HepG2 (cell line): ENCODE results near the gene BTAF1. TPM values are rescaled to one million over a fixed set of nuclear protein-coding genes. Genes with fewer than 3 reads are reported as not detected.

Experiments used
- ATAC-seq: fragments of 200-7000 bp; cut with Tn5 transposase; 3 replicates; pipeline ENCODE4 v1.9.1; 2020; ENCODE audit warnings: mild to moderate bottlenecking, moderate library complexity
- BruUV-seq: library from RNA; stranded (reverse); fragments of 400-500 nt; replicated peaks from 2 replicates; lab custom pipeline; 2021; lab: Mats Ljungman, UMichigan
- CTCF ChIA-PET: fragments of 300-600 bp; formaldehyde crosslinking; extraction: SDS; loops from one replicate; lab custom pipeline; 2021; ENCODE audit warnings: low total read pairs, inconsistent platforms, low intra/inter-chr PET ratio; lab: Yijun Ruan, JAX
- POLR2A ChIA-PET: fragments of 350-600 bp; sonication (Branson Sonifier 250); formaldehyde crosslinking; loops from one replicate; lab custom pipeline; 2020; ENCODE audit warnings: antibody characterized with exemption, inconsistent platforms; lab: Yijun Ruan, JAX
- DNase-seq: peaks from one replicate; pipeline ENCODE4 v3.0.0-alpha.2; 2015; ENCODE audit warnings: low spot score
- FAIRE-seq: peaks from 3 replicates; lab custom pipeline; 2011; peaks lifted over from hg19 to GRCh38; lab: Jason Lieb, UNC
- H2AFZ ChIP-seq: one replicate; pipeline ENCODE4 v1.6.1; 2011; ENCODE audit warnings: low read length, inconsistent platforms
- H3K27ac ChIP-seq: fragments of 300-600 bp; 3 replicates; pipeline ENCODE4 v1.8.0; 2011; ENCODE audit warnings: mixed run types, mild to moderate bottlenecking, mixed read lengths, low read length, inconsistent platforms; ENCODE audit not compliant: insufficient read depth; ENCODE audit errors: extremely low read length
- H3K27me3 ChIP-seq, 2 experiments: fragments of 200-600 bp in 1 of 2; 2 replicates in 1 of 2; 3 replicates in 1 of 2; pipeline versions ENCODE4 v1.6.0 to v1.8.0; 2011; ENCODE audit warnings: low read length in 2 of 2, mild to moderate bottlenecking in 2 of 2, moderate library complexity in 2 of 2, inconsistent platforms in 1 of 2; ENCODE audit not compliant: insufficient read depth in 2 of 2, control insufficient read depth in 1 of 2
- H3K36me3 ChIP-seq, 2 experiments: fragments of 200-600 bp in 1 of 2; replicated peaks in 1 of 2; 2 replicates in 1 of 2; 3 replicates in 1 of 2; pipeline versions ENCODE4 v1.5.1 to v1.8.0; 2011; ENCODE audit warnings: low read length in 2 of 2, inconsistent platforms in 1 of 2; ENCODE audit not compliant: insufficient read depth in 2 of 2, control insufficient read depth in 1 of 2
- H3K4me1 ChIP-seq: 2 replicates; pipeline ENCODE4 v1.5.1; 2012; ENCODE audit warnings: low read length, inconsistent platforms; ENCODE audit not compliant: insufficient read depth
- H3K4me2 ChIP-seq: 2 replicates; pipeline ENCODE4 v1.6.0; 2011; ENCODE audit warnings: low read depth, low read length, inconsistent platforms
- H3K4me3 ChIP-seq, 3 experiments: fragments of 200-600 bp in 1 of 3; sonication (generic), shearing (Covaris generic) in 1 of 3; replicated peaks in 1 of 3; 2 replicates each; pipeline ENCODE4 v1.5.1; 2011 to 2016; ENCODE audit warnings: low read length in 3 of 3, inconsistent platforms in 2 of 3, low read depth in 2 of 3, mild to moderate bottlenecking in 2 of 3, control low read depth in 1 of 3, mixed read lengths in 1 of 3; ENCODE audit not compliant: insufficient read depth in 1 of 3
- H3K79me2 ChIP-seq: one replicate; pipeline ENCODE4 v1.6.1; 2011; ENCODE audit warnings: low read length, inconsistent platforms; ENCODE audit not compliant: insufficient read depth
- H3K9ac ChIP-seq: 2 replicates; pipeline ENCODE4 v1.6.0; 2011; ENCODE audit warnings: mild to moderate bottlenecking, low read depth, low read length, inconsistent platforms; ENCODE audit not compliant: insufficient read depth
- H3K9me3 ChIP-seq: 2 replicates; pipeline ENCODE4 v1.5.1; 2012; ENCODE audit warnings: mild to moderate bottlenecking, low read length
- H4K20me1 ChIP-seq: 2 replicates; pipeline ENCODE4 v1.6.0; 2011; ENCODE audit warnings: inconsistent platforms, mild to moderate bottlenecking, low read length, moderate library complexity; ENCODE audit not compliant: insufficient read depth
- CCAR2 ChIP-seq: fragments of 200-400 bp; formaldehyde crosslinking; optimal IDR thresholded peaks from 2 replicates; pipeline ENCODE3; 2018; ENCODE audit warnings: low read depth, mild to moderate bottlenecking, low read length, moderate library complexity
- FOSL2 ChIP-seq: sonication (generic); formaldehyde crosslinking; IDR thresholded peaks from 2 replicates; pipeline ENCODE4 v1.4.0; 2020; ENCODE audit warnings: missing genetic modification reagents
- FOXA1 ChIP-seq, 2 experiments: fragments of 450-650 bp in 1 of 2; sonication (generic) in 1 of 2; formaldehyde crosslinking in 1 of 2; IDR thresholded peaks; 2 replicates each; pipeline versions ENCODE4 v1.4.0 to v1.6.1; 2016 to 2020; ENCODE audit warnings: missing genetic modification reagents in 1 of 2
- FOXP1 ChIP-seq, 2 experiments: fragments of 450-650 bp in 1 of 2; IDR thresholded peaks; 2 replicates each; pipeline ENCODE4 v1.6.1; 2017 to 2018; ENCODE audit warnings: antibody characterized with exemption in 1 of 2
- GATAD2A ChIP-seq: IDR thresholded peaks from 2 replicates; pipeline ENCODE4 v1.6.1; 2016
- PHB2 ChIP-seq: fragments of 450-650 bp; IDR thresholded peaks from 2 replicates; pipeline ENCODE4 v1.6.1; 2018; ENCODE audit not compliant: partially characterized antibody
- RCOR2 ChIP-seq: IDR thresholded peaks from 2 replicates; pipeline ENCODE4 v1.6.1; 2016; ENCODE audit warnings: missing biosample characterization, missing genetic modification reagents
- U2AF2 ChIP-seq: fragments of 200-400 bp; formaldehyde crosslinking; IDR thresholded peaks from 2 replicates; pipeline ENCODE4 v1.6.1; 2017; ENCODE audit warnings: low read depth, mild to moderate bottlenecking, low read length
- ZBTB38 ChIP-seq: sonication (generic); formaldehyde crosslinking; IDR thresholded peaks from 2 replicates; pipeline ENCODE4 v1.5.1; 2020; ENCODE audit warnings: mild to moderate bottlenecking, missing genetic modification reagents
- ZBTB42 ChIP-seq: sonication (generic); formaldehyde crosslinking; IDR thresholded peaks from 2 replicates; pipeline ENCODE4 v1.5.0; 2020; ENCODE audit warnings: mild to moderate bottlenecking, missing genetic modification reagents
- ZNF124 ChIP-seq: sonication (generic); formaldehyde crosslinking; IDR thresholded peaks from 2 replicates; pipeline ENCODE4 v1.4.0; 2020; ENCODE audit warnings: missing genetic modification reagents
- ZNF432 ChIP-seq: sonication (generic); formaldehyde crosslinking; IDR thresholded peaks from 2 replicates; pipeline ENCODE4 v1.5.0; 2020; ENCODE audit warnings: missing genetic modification reagents, mild to moderate bottlenecking, borderline replicate concordance
- WGBS: methylation state at CpG from one replicate; pipeline ENCODE4 v1.1.6; 2017; ENCODE audit warnings: low lambda C conversion rate; 5-methylcytosine and 5-hydroxymethylcytosine counted together
- in situ Hi-C: cut with HindIII; loops from 2 replicates; pipeline ENCODE4 v1.10.0; 2017; ENCODE audit warnings: low pct_unique_long_range_greater_than_20kb; ENCODE audit not compliant: extremely low pct_ligation_motif_present
- intact Hi-C: fragments of 100-400 bp; cut with micrococcal nuclease; formaldehyde crosslinking; loops from one replicate; pipeline ENCODE4 v1.10.0; 2022; ENCODE audit not compliant: unreplicated experiment
- polyA plus RNA-seq, 8 experiments: library from polyadenylated mRNA; depleted of rRNA in 3 of 8; stranded (reverse) in 7 of 8; unstranded in 1 of 8; fragments of >200 nt; fragmentation: Illumina TruSeq in 4 of 8; extraction: Trizol in 4 of 8; gene quantifications; 2 replicates each; pipeline versions ENCODE4 v1.2.1 to v1.2.3, GENCODE V29; 2011 to 2016; ENCODE audit warnings: low read depth in 4 of 8, missing spikeins in 1 of 8, mixed read lengths in 1 of 8; ENCODE audit not compliant: insufficient read depth in 1 of 8
- total RNA-seq, 5 experiments: library from RNA; depleted of rRNA; stranded (reverse); fragments of >200 nt; fragmentation: Illumina TruSeq; extraction: Trizol; gene quantifications; 2 replicates each; pipeline ENCODE4 v1.2.3, GENCODE V29; 2016; ENCODE audit warnings: low read depth in 1 of 5
- TF ChIP-seq, protein P1 (sequence below): sonication (generic); formaldehyde crosslinking; IDR thresholded peaks from 2 replicates; pipeline ENCODE4 v1.5.1; 2020; ENCODE audit warnings: mild to moderate bottlenecking, missing genetic modification reagents, moderate library complexity
- TF ChIP-seq, protein P2 (sequence below): IDR thresholded peaks from 2 replicates; pipeline ENCODE4 v1.6.1; 2016; ENCODE audit warnings: missing genetic modification reagents, missing compliant biosample characterization

The BTAF1 gene
- total and polyA plus RNA-seq, 2 of the 13 experiments (the other 11 are each of a cell fraction or from before 2014, with no cell fraction given), result 38.6 to 54.1 TPM

- TF ChIP-seq, protein P1, sequence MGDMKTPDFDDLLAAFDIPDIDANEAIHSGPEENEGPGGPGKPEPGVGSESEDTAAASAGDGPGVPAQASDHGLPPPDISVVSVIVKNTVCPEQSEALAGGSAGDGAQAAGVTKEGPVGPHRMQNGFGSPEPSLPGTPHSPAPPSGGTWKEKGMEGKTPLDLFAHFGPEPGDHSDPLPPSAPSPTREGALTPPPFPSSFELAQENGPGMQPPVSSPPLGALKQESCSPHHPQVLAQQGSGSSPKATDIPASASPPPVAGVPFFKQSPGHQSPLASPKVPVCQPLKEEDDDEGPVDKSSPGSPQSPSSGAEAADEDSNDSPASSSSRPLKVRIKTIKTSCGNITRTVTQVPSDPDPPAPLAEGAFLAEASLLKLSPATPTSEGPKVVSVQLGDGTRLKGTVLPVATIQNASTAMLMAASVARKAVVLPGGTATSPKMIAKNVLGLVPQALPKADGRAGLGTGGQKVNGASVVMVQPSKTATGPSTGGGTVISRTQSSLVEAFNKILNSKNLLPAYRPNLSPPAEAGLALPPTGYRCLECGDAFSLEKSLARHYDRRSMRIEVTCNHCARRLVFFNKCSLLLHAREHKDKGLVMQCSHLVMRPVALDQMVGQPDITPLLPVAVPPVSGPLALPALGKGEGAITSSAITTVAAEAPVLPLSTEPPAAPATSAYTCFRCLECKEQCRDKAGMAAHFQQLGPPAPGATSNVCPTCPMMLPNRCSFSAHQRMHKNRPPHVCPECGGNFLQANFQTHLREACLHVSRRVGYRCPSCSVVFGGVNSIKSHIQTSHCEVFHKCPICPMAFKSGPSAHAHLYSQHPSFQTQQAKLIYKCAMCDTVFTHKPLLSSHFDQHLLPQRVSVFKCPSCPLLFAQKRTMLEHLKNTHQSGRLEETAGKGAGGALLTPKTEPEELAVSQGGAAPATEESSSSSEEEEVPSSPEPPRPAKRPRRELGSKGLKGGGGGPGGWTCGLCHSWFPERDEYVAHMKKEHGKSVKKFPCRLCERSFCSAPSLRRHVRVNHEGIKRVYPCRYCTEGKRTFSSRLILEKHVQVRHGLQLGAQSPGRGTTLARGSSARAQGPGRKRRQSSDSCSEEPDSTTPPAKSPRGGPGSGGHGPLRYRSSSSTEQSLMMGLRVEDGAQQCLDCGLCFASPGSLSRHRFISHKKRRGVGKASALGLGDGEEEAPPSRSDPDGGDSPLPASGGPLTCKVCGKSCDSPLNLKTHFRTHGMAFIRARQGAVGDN (CRISPR knock-in tag), result no peak
- TF ChIP-seq, all 625 proteins: peak for 0
These were observed 26.1 kb upstream of the BTAF1 start (continued) for GRCh38 chr10:91897421-91897820.

GRCh38 chr10:91901784-91902677 lies 21.5 kb upstream of the BTAF1 start:
- no peak for FAIRE-seq
- H3K27ac ChIP-seq, result peak overlapping the region; percentile 10
- H2AFZ ChIP-seq, result peak overlapping the region; percentile 19
- TF ChIP-seq U2AF2 (no peak), GATAD2A (CRISPR knock-in tag) (peak; percentile 73), ZBTB38 (CRISPR knock-in tag) (no peak), FOXP1 (IDR thresholded peaks at IDR 0.05) (no peak), FOXP1 (CRISPR knock-in tag; IDR thresholded peaks at IDR 0.05) (peak; percentile 70), FOSL2 (CRISPR knock-in tag) (peak; percentile 98), ZBTB42 (CRISPR knock-in tag) (no peak), ZNF124 (CRISPR knock-in tag) (no peak), RCOR2 (CRISPR knock-in tag) (no peak), FOXA1 (IDR thresholded peaks at IDR 0.05) (no peak), FOXA1 (CRISPR knock-in tag; IDR thresholded peaks at IDR 0.05) (no peak), CCAR2 (no peak), PHB2 (no peak), ZNF432 (no peak)
- TF ChIP-seq, protein P2, sequence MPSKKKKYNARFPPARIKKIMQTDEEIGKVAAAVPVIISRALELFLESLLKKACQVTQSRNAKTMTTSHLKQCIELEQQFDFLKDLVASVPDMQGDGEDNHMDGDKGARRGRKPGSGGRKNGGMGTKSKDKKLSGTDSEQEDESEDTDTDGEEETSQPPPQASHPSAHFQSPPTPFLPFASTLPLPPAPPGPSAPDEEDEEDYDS, result 0 out of 2 replicates have a peak, but pooled peaks have one; percentile 12

More at GRCh38 chr10:91901784-91902677, 21.5 kb upstream of the BTAF1 start:
- in situ Hi-C loops (no loop called here), intact Hi-C loops (no loop called here)
- BruUV-seq, result no TSS peak
- 0% methylated on average over 2 of the region's 2 CpGs for WGBS
- ChIA-PET POLR2A (interaction anchor here (0.9 to 1.2 kb wide), 3 partner anchors 11 to 22 kb away, joined by 3 to 5 read pairs (median 4); partner anchors contain the start of gene BTAF1), CTCF (no interaction called here)
- H3K36me3 ChIP-seq, result no peaks in the 10 kb centered on the region
- no peak overlapping the region for H3K9ac ChIP-seq
- H3K4me3 ChIP-seq, result no peak overlapping the region
- no peaks in the 10 kb centered on the region for H3K79me2 ChIP-seq
- H3K4me1 ChIP-seq, result peaks cover 35% of the 10 kb centered on the region
- ATAC-seq (peak; percentile 90), DNase-seq (peak; percentile 79)
- H3K27me3 ChIP-seq, result no peaks in the 10 kb centered on the region; a peak in 1 of 5 replicates
- no peaks in the 10 kb centered on the region for H3K9me3 ChIP-seq
- peak overlapping the region; percentile 34 for H3K4me2 ChIP-seq
- H4K20me1 ChIP-seq, result no peaks in the 10 kb centered on the region
